BLaER1 treated with 17β-estradiol and CSF1 and Interleukin-3, amounts not matched to agents 10 nM and 100 nM (cell line): ENCODE data around the gene CD48.
"Not testable (repeated sequence)": the region's sequence is repeated elsewhere in the genome, so short reads cannot be mapped to it uniquely, and the experiment has no call there.

ENCODE experiments used
- H3K27ac ChIP-seq, 11 experiments: shearing (Covaris generic); formaldehyde crosslinking; 2 replicates each; pipeline ENCODE4 v1.8.1; 2022
- H3K27me3 ChIP-seq, 11 experiments: shearing (Covaris generic); formaldehyde crosslinking; 2 replicates each; pipeline ENCODE4 v1.8.1; 2022
- H3K36me3 ChIP-seq, 11 experiments: shearing (Covaris generic); formaldehyde crosslinking; 2 replicates each; pipeline ENCODE4 v1.8.1; 2022
- H3K4me1 ChIP-seq, 10 experiments: shearing (Covaris generic); formaldehyde crosslinking; 2 replicates each; pipeline ENCODE4 v1.8.1; 2022
- H3K4me2 ChIP-seq, 11 experiments: shearing (Covaris generic); formaldehyde crosslinking; 2 replicates each; pipeline ENCODE4 v1.8.1; 2022
- H3K4me3 ChIP-seq, 10 experiments: shearing (Covaris generic); formaldehyde crosslinking; 2 replicates each; pipeline ENCODE4 v1.8.1; 2022
- H3K9ac ChIP-seq, 11 experiments: shearing (Covaris generic); formaldehyde crosslinking; 2 replicates each; pipeline ENCODE4 v1.8.1; 2022
- H3K9me3 ChIP-seq, 11 experiments: shearing (Covaris generic); formaldehyde crosslinking; replicated peaks in 1 of 11; 2 replicates each; pipeline ENCODE4 v1.8.1; 2022
- H4K20me1 ChIP-seq, 11 experiments: shearing (Covaris generic); formaldehyde crosslinking; 2 replicates each; pipeline ENCODE4 v1.8.1; 2022
- Cebpa-rat ChIP-seq, 11 experiments: shearing (Covaris generic); IDR thresholded peaks; 2 replicates each; pipeline ENCODE4 v1.8.1; 2022

The CD48 gene

GRCh38 chr1:160705742-160706141 is 5.9 kb downstream of the CD48 start:
- H3K9ac ChIP-seq = no peak overlapping the region
- H3K9me3 ChIP-seq = peaks cover 0 to 19% (median 0%) of the 10 kb centered on the region in 11 experiments; a peak in 3 of 22 replicates
- peaks cover 0 to 48% (median 9%) of the 10 kb centered on the region in 11 experiments; a peak in 13 of 22 replicates for H3K36me3 ChIP-seq
- H3K27me3 ChIP-seq = peaks cover 0 to 35% (median 0%) of the 10 kb centered on the region in 11 experiments; a peak in 5 of 22 replicates
- peaks cover 72 to 87% (median 74%) of the 10 kb centered on the region in 10 experiments for H3K4me1 ChIP-seq
- H3K27ac ChIP-seq = peak overlapping the region in 1 of 11 experiments; percentile 7; a peak in 3 of 22 replicates
- no peak for TF ChIP-seq Cebpa-rat (IDR thresholded peaks at IDR 0.05)
- peak overlapping the region; percentile 72 to 99 (median 95) for H3K4me2 ChIP-seq
- H3K4me3 ChIP-seq = no peak overlapping the region
- peaks cover 0 to 77% (median 0%) of the 10 kb centered on the region in 11 experiments; a peak in 5 of 22 replicates for H4K20me1 ChIP-seq

GRCh38 chr1:160705212-160705621 is 6.4 kb downstream of the CD48 start:
- Histone ChIP-seq H3K4me1 (peaks cover 67 to 82% (median 69%) of the 10 kb centered on the region in 10 experiments), H3K27ac (peak overlapping the region in 3 of 11 experiments; percentile 7 to 23 (median 8); a peak in 4 of 22 replicates), H3K9me3 (peaks cover 0 to 19% (median 0%) of the 10 kb centered on the region in 11 experiments; a peak in 3 of 22 replicates), H3K36me3 (peaks cover 0 to 48% (median 9%) of the 10 kb centered on the region in 11 experiments; a peak in 13 of 22 replicates), H4K20me1 (peaks cover 0 to 82% (median 0%) of the 10 kb centered on the region in 11 experiments; a peak in 5 of 22 replicates), H3K27me3 (peaks cover 0 to 36% (median 0%) of the 10 kb centered on the region in 11 experiments; a peak in 5 of 22 replicates), H3K4me2 (peak overlapping the region; percentile 72 to 99 (median 95))
- not testable (repeated sequence) for H3K9ac ChIP-seq, H3K4me3 ChIP-seq

GRCh38 chr1:160704250-160704649 is 7.4 kb downstream of the CD48 start:
- Histone ChIP-seq H4K20me1 (peaks cover 0 to 92% (median 0%) of the 10 kb centered on the region in 11 experiments; a peak in 5 of 22 replicates), H3K4me1 (peaks cover 57 to 72% (median 59%) of the 10 kb centered on the region in 10 experiments), H3K4me3 (no peak overlapping the region), H3K9ac (no peak overlapping the region), H3K27me3 (peaks cover 0 to 41% (median 0%) of the 10 kb centered on the region in 11 experiments; a peak in 5 of 22 replicates), H3K36me3 (peaks cover 0 to 48% (median 9%) of the 10 kb centered on the region in 11 experiments; a peak in 13 of 22 replicates), H3K9me3 (peaks cover 0 to 19% (median 0%) of the 10 kb centered on the region in 11 experiments; a peak in 3 of 22 replicates), H3K4me2 (peak overlapping the region; percentile 68 to 99 (median 95)), H3K27ac (peak overlapping the region in 1 of 11 experiments; percentile 1; a peak in 1 of 22 replicates)
- peak in 9 of 11 experiments; percentile 41 to 74 (median 62); a peak in 12 of 22 replicates for TF ChIP-seq Cebpa-rat (IDR thresholded peaks at IDR 0.05)

GRCh38 chr1:160702100-160702499 is 9.5 kb downstream of the CD48 start:
- H3K4me1 ChIP-seq = peaks cover 36 to 51% (median 38%) of the 10 kb centered on the region in 10 experiments
- H3K9ac ChIP-seq = no peak overlapping the region
- H3K4me2 ChIP-seq = peak overlapping the region in 2 of 11 experiments; percentile 2 to 8; a peak in 1 of 22 replicates
- H3K27ac ChIP-seq = no peak overlapping the region
- H3K4me3 ChIP-seq = no peak overlapping the region
- TF ChIP-seq Cebpa-rat (IDR thresholded peaks at IDR 0.05) = no peak
- H4K20me1 ChIP-seq = peaks cover 0 to 93% (median 0%) of the 10 kb centered on the region in 11 experiments; a peak in 5 of 22 replicates
- peaks cover 0 to 48% (median 9%) of the 10 kb centered on the region in 11 experiments; a peak in 14 of 22 replicates for H3K36me3 ChIP-seq
- peaks cover 0 to 49% (median 0%) of the 10 kb centered on the region in 11 experiments; a peak in 5 of 22 replicates for H3K27me3 ChIP-seq
- H3K9me3 ChIP-seq = peaks cover 0 to 19% (median 0%) of the 10 kb centered on the region in 11 experiments; a peak in 3 of 22 replicates

DNA sequence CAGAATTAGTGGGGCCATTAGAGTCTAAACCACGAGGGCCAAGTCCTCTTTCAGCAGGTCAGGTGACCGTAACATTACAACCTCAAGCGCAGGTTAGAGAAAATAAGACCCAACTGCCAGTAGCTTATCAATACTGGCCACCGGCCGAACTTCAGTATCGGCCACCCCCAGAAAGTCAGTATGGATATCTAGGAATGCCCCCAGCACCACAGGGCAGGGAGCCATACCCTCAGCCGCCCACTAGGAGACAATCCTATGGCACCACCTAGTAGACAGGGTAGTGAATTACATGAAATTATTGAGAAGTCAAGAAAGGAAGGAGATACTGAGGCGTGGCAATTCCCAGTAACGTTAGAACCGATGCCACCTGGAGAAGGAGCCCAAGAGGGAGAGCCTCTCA is 19.2 kb downstream of the CD48 start:
- peaks cover 0 to 31% (median 13%) of the 10 kb centered on the region in 11 experiments; a peak in 11 of 22 replicates for H3K36me3 ChIP-seq
- H3K27ac ChIP-seq, H3K9ac ChIP-seq, H3K4me3 ChIP-seq, H3K4me2 ChIP-seq, H3K27me3 ChIP-seq, H3K4me1 ChIP-seq: not testable (repeated sequence)
- H3K9me3 ChIP-seq = peaks cover 7 to 25% (median 12%) of the 10 kb centered on the region in 11 experiments; a peak in 20 of 22 replicates
- peaks cover 0 to 74% (median 0%) of the 10 kb centered on the region in 11 experiments; a peak in 3 of 22 replicates for H4K20me1 ChIP-seq

GRCh38 chr1:160685266-160685665 is 26.4 kb downstream of the CD48 start:
- Histone ChIP-seq H3K27ac (peak overlapping the region in 3 of 11 experiments; percentile 13 to 15 (median 14); a peak in 4 of 22 replicates), H4K20me1 (peaks cover 0 to 73% (median 0%) of the 10 kb centered on the region in 11 experiments; a peak in 3 of 22 replicates), H3K4me3 (no peak overlapping the region), H3K4me2 (peak overlapping the region; percentile 5 to 71 (median 44); a peak in 20 of 22 replicates), H3K36me3 (peaks cover 10 to 92% (median 56%) of the 10 kb centered on the region in 11 experiments), H3K4me1 (peaks cover 22 to 43% (median 31%) of the 10 kb centered on the region in 10 experiments), H3K9me3 (peaks cover 26 to 38% (median 29%) of the 10 kb centered on the region in 11 experiments; a peak in 21 of 22 replicates), H3K9ac (0 out of 22 replicates have a peak overlapping the region, but pooled peaks of 1 of the 11 experiments have one; percentile 20), H3K27me3 (0 out of 22 replicates have a peak, but pooled peaks cover 0 to 3% (median 0%) of the 10 kb centered on the region in 11 experiments)
- no peak for TF ChIP-seq Cebpa-rat (IDR thresholded peaks at IDR 0.05)

GRCh38 chr1:160682983-160683865 is 28.4 kb downstream of the CD48 start:
- no peak; a peak in 1 of 22 replicates for TF ChIP-seq Cebpa-rat (IDR thresholded peaks at IDR 0.05)
- H3K4me3 ChIP-seq = no peak overlapping the region
- peak overlapping the region in 9 of 11 experiments; percentile 9 to 76 (median 47); a peak in 18 of 22 replicates for H3K4me2 ChIP-seq
- peak overlapping the region in 7 of 11 experiments; percentile 18 to 58 (median 25); a peak in 11 of 22 replicates for H3K27ac ChIP-seq
- peaks cover 25 to 43% (median 32%) of the 10 kb centered on the region in 10 experiments for H3K4me1 ChIP-seq
- H3K9ac ChIP-seq = no peak overlapping the region
- peaks cover 24 to 35% (median 26%) of the 10 kb centered on the region in 11 experiments; a peak in 21 of 22 replicates for H3K9me3 ChIP-seq
- peaks cover 0 to 71% (median 0%) of the 10 kb centered on the region in 11 experiments; a peak in 3 of 22 replicates for H4K20me1 ChIP-seq
- H3K36me3 ChIP-seq = peaks cover 10 to 95% (median 64%) of the 10 kb centered on the region in 11 experiments
- H3K27me3 ChIP-seq = no peaks in the 10 kb centered on the region

GRCh38 chr1:160681891-160682140 is 29.8 kb downstream of the CD48 start:
- H3K4me3 ChIP-seq = no peak overlapping the region
- no peak overlapping the region for H3K27ac ChIP-seq
- no peak for TF ChIP-seq Cebpa-rat (IDR thresholded peaks at IDR 0.05)
- H4K20me1 ChIP-seq = peaks cover 0 to 70% (median 0%) of the 10 kb centered on the region in 11 experiments; a peak in 3 of 22 replicates
- no peak overlapping the region for H3K9ac ChIP-seq
- H3K9me3 ChIP-seq = peaks cover 11 to 21% (median 13%) of the 10 kb centered on the region in 11 experiments; a peak in 21 of 22 replicates
- H3K36me3 ChIP-seq = peaks cover 10 to 94% (median 63%) of the 10 kb centered on the region in 11 experiments
- peak overlapping the region in 2 of 11 experiments; percentile 10 to 76; a peak in 2 of 22 replicates for H3K4me2 ChIP-seq
- H3K4me1 ChIP-seq = peaks cover 29 to 43% (median 35%) of the 10 kb centered on the region in 10 experiments
- no peaks in the 10 kb centered on the region for H3K27me3 ChIP-seq
